Measurements from ENCODE around the gene PDE2A. TPM values are rescaled to one million over a fixed set of nuclear protein-coding genes. Genes with fewer than 3 reads are reported as not detected.

The PDE2A gene
- total and polyA plus RNA-seq, 2 donors (not counting 3 experiments of a cell fraction or from before 2014, with no cell fraction given) = 14.8 to 16.8 TPM

DNA sequence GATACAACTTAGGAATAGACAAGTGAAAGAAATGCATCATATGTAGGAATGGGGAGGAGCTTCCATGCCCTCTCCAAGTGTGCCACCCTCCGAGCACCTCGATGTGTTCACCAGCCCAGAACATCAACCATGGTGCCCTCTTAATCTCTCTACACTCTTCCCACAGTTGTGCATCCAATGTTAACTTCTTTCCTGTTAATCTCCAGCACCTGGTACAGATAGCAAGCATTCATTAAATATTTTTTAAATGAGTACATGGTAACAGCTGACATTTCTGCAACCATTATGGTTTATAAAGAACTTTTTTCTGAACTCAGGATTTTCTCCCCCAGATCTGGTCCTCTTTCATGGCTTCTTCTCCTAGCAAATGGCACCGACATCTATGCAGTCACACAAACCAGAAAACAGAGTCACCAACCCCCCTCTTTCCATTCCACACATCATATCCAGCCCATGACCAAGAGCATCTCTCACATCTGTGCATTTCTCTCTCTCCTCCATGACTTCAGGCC is 121.8 kb downstream of the PDE2A start:
- TF ChIP-seq FOS (IDR thresholded peaks at IDR 0.05; ENCODE audit: borderline replicate concordance, insufficient read depth, low read length) (no peak), POLR2A (IDR thresholded peaks at IDR 0.05; ENCODE audit: low read depth, low read length) (no peak), EZH2 (IDR thresholded peaks at IDR 0.05; ENCODE audit: borderline replicate concordance, low read depth, low read length, severe bottlenecking) (no peak), GATA2 (IDR thresholded peaks at IDR 0.05; ENCODE audit: insufficient read depth, insufficient read length, low read depth, low read length) (no peak), POLR2AphosphoS5 (IDR thresholded peaks at IDR 0.05; ENCODE audit: insufficient read depth, low read depth, low read length) (no peak), MYC (IDR thresholded peaks at IDR 0.05; ENCODE audit: low read depth, low read length) (no peak), JUN (IDR thresholded peaks at IDR 0.05; ENCODE audit: borderline replicate concordance, insufficient read depth, insufficient read length, low read depth) (no peak)
- TF ChIP-seq, protein P1, sequence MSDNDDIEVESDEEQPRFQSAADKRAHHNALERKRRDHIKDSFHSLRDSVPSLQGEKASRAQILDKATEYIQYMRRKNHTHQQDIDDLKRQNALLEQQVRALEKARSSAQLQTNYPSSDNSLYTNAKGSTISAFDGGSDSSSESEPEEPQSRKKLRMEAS (IDR thresholded peaks at IDR 0.05; ENCODE audit: insufficient read depth, insufficient read length) = no peak
- TF ChIP-seq, protein P2, sequence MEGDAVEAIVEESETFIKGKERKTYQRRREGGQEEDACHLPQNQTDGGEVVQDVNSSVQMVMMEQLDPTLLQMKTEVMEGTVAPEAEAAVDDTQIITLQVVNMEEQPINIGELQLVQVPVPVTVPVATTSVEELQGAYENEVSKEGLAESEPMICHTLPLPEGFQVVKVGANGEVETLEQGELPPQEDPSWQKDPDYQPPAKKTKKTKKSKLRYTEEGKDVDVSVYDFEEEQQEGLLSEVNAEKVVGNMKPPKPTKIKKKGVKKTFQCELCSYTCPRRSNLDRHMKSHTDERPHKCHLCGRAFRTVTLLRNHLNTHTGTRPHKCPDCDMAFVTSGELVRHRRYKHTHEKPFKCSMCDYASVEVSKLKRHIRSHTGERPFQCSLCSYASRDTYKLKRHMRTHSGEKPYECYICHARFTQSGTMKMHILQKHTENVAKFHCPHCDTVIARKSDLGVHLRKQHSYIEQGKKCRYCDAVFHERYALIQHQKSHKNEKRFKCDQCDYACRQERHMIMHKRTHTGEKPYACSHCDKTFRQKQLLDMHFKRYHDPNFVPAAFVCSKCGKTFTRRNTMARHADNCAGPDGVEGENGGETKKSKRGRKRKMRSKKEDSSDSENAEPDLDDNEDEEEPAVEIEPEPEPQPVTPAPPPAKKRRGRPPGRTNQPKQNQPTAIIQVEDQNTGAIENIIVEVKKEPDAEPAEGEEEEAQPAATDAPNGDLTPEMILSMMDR (IDR thresholded peaks at IDR 0.05; ENCODE audit: extremely low read depth in 1 of 2, insufficient read depth in 1 of 2, low read depth in 1 of 2, low read length in 2 of 2) = no peak
- Histone ChIP-seq H3K27ac (ENCODE audit: insufficient read depth, low read depth, low read length) (no peak overlapping the region), H3K9ac (replicated peaks; ENCODE audit: extremely low read depth, insufficient read depth, low read length) (no peak overlapping the region), H3K27me3 (ENCODE audit: control insufficient read depth in 2 of 2, insufficient read depth in 2 of 2, low read length in 2 of 2) (peaks cover 9 to 11% of the 10 kb centered on the region in 2 experiments), H3K79me2 (ENCODE audit: control insufficient read depth, insufficient read depth, low read length) (no peaks in the 10 kb centered on the region), H3K4me1 (ENCODE audit: control insufficient read depth, extremely low read depth, insufficient read depth, low read length) (no peaks in the 10 kb centered on the region), H3K9me3 (replicated peaks; ENCODE audit: control insufficient read depth, insufficient read depth, low read length) (no peaks in the 10 kb centered on the region), H3K9me1 (replicated peaks; ENCODE audit: control insufficient read depth, extremely low read depth, insufficient read depth, low read length) (no peaks in the 10 kb centered on the region), H3K4me2 (ENCODE audit: insufficient read depth, low read length) (no peak overlapping the region), H2AFZ (ENCODE audit: low read depth, low read length) (no peak overlapping the region), H3K36me3 (ENCODE audit: control insufficient read depth in 2 of 2, extremely low read depth in 1 of 2, insufficient read depth in 2 of 2, low read length in 2 of 2) (no peaks in the 10 kb centered on the region), H3K4me3 (replicated peaks in 1 of 3; ENCODE audit: insufficient read depth in 1 of 3, low read depth in 1 of 3, low read length in 3 of 3) (no peak overlapping the region), H4K20me1 (replicated peaks; ENCODE audit: control insufficient read depth, extremely low read depth, insufficient read depth, low read length) (no peaks in the 10 kb centered on the region)
- ChIA-PET CTCF (interaction anchor here (3.7 kb wide), 1 partner anchor 81 kb away, joined by 53 read pairs; no protein-coding TSS in a partner anchor), POLR2A (no interaction called here)
- dilution Hi-C loops (cut with MboI; ENCODE audit: extremely low pct_ligation_motif_present, low sequenced_read_pairs) = no loop called here
- no peak for FAIRE-seq
- no TSS peak for BruUV-seq (replicated peaks)
- DNase-seq (ENCODE audit: low read depth, low spot score) = no peak
- intact Hi-C loops (cut with micrococcal nuclease) = no loop called here

All from endothelial cell of umbilical vein (primary cell).